ENCODE results near the gene TSPEAR.
"Not testable (repeated sequence)": the region's sequence is repeated elsewhere in the genome, so short reads cannot be mapped to it uniquely, and the experiment has no call there.

The TSPEAR gene

DNA sequence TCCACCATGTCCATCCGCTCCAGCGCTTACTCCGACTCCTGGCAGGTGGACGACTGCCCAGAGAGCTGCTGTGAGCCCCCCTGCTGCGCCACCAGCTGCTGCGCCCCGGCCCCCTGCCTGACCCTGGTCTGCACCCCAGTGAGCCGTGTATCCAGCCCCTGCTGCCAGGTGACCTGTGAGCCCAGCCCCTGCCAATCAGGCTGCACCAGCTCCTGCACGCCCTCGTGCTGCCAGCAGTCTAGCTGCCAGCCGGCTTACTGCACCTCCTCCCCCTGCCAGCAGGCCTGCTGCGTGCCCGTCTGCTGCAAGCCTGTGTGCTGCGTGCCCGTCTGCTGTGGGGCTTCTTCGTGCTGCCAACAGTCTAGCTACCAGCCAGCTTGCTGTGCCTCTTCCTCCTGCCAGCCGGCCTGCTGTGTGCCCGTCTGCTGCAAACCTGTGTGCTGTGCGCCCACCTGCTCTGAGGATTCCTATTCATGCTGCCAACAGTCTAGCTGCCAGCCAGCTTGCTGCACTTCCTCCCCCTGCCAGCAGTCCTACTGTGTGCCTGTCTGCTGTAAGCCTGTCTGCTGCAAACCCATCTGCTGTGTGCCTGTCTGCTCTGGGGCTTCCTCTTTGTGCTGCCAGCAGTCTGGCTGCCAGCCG is 84.1 kb downstream of the TSPEAR start:
- DNase-seq (ENCODE audit: low read depth) = not testable (repeated sequence)

DNA sequence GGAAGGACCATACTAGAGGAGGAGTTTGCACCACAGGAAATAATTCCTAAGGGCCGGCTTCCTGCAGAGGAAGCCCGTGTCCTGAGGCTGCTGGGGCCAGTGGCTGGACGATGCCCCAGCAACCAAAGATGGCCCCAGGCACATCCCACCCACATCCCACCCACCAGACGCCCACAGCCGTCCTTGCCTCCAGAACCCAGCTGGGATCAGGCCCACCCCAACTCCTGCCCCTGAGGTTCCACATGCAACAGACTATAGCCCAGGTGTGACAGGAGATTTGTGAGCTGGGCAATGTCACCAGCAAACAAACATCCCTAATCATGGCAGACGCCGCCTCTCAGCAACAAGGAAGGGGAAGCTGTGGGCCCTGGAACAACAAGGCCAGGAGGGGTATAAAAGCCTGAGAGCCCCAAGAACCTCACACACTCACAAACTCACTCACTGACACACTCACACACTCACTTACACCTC is 84.7 kb downstream of the TSPEAR start, which contains the start of gene KRTAP10-9:
TSS of gene KRTAP10-9 (plus strand) at position 421 of the 471 bp plus-strand sequence. CDS start 79 bp downstream, outside the sequence.
- DNase-seq (ENCODE audit: low read depth) = no peak

DNA sequence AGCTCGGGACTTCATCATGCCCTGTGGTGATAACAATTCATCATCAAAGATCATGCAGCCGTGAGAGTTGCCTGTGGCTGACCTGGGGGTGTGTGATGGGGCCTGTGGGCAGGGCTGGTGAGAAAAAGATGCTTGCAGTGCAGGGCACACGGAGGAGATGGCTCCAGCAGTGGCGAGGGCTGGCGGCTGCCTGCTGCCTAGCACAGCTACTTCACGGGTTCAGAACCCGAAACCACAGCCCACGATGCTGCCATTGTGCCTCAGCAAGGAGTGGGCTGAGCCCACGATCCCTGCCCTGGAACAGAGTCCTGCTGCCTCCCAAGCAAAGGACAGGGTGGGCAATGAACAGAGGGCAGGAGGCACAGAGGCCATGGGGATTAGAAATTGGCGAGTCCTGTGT is 85.1 kb downstream of the TSPEAR start:
- no peak for DNase-seq (ENCODE audit: low read depth)

DNA sequence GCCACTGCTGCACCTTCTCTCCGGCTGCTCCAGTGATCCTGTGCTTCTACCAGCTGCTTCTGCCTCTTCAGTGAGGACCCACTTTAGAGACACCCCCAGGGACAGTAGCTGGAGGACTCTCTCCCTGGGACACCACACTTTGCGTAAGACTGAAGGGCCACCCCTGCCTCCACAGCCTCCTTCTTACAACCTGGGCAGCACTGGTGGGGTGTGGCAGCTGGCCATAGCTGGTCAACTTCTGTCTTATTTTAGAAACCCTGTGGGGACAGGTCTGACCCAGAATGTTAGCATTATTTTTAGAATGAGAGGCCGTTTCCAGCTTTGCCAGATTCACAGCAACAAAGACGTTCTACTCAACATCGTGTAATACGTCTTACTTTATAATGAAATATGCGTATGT is 85.6 kb downstream of the TSPEAR start:
- DNase-seq (ENCODE audit: low read depth) = no peak

DNA sequence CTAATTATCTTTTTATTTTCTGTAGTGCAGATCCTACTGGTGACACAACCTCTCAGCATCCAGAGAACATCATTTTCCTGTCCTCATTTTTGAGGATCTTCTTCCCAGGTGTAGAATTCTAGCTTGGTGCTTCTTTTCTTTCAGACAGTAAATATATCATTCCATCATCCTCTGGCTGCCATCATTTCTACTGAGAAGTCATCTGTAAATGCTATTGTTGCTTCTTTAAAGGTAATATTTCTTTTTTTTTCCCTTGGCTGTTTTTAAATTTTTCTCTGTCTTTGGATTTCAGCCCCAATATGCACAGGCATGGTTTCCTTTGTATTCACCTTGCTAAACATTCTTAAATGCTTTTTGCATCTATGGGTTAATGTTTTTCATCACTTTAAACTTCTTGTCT is 87.8 kb downstream of the TSPEAR start:
- DNase-seq (ENCODE audit: low read depth) = no peak

DNA sequence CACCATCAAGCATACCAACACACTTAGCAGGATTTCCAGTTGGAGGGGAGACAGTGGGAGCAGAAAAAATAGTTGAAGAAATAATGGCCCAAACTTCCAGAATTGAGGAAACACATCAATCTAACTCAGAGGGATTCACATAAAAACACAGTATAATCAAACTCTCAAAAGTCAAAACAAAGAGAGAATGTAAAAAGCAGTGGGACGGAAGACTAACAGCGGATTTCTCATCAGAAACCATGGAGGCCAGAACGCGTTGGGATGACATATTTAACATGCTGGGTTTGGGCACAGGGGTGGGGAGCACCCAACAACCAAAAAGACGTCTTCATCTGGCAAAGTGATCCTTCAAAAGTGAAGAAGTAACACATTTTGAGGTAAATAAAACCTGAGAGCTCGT is 91.5 kb downstream of the TSPEAR start:
- no peak for DNase-seq (ENCODE audit: low read depth)

DNA sequence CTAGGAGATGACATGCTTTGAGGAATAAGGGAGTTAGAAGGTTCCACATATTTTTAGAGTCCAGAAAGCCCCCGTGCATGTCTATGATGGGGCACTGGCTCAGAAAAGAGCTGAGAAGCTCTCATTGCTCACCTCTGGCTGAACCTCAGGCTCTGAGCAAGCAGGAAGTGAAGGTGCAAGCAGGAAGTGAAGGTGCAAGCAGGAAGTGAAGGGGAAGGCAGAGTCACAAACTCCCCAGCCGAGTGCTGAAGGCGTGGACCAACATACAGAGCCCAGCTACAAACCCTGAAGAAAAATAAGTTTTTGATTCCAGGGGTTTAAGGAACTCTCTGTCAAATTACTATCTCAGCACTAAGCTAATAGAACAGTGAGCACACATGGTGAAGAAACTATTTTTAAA is 92.5 kb downstream of the TSPEAR start:
- DNase-seq (ENCODE audit: low read depth) = no peak

DNA sequence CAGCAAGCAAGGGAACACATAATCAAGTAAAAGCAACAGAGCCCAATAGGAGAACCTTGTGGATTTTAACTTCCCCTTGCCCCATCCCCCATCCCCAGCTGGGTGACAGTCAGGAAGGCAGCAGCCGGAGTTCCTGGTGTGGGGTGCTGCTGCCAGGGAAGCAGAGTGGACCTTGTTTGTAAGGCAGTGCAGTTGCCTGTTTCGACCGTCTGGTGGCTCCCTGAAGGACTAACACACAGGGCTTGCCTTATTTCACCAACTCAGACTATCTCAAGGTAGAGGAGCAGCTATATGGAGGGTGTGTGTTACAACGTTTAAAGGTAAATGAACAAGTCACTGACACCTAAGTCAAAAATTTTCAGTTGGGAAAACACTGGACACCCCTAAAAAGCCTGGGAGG is 92.9 kb downstream of the TSPEAR start:
- DNase-seq (ENCODE audit: low read depth) = no peak

DNA sequence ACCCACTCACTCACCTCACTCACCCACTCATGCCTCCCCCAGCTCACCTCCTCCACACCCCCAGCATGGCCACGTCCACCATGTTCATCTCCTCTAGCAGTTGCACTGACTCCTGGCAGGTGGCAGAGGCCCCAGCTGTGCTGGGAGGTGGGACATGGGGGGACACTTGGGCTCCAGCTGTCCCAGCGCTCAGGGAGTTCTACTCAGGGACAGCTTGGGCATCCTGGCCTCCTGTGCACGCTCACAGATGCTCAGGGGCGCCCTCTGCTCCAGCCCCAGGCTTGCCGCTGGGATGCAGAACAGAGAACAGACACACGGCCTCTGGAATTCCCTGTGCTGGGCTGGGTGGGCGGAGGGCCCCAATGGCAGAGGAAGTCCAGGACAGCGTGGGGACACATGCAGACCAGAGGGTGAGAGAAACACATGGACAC is 94.3 kb downstream of the TSPEAR start:
- no peak for DNase-seq (ENCODE audit: low read depth)

DNA sequence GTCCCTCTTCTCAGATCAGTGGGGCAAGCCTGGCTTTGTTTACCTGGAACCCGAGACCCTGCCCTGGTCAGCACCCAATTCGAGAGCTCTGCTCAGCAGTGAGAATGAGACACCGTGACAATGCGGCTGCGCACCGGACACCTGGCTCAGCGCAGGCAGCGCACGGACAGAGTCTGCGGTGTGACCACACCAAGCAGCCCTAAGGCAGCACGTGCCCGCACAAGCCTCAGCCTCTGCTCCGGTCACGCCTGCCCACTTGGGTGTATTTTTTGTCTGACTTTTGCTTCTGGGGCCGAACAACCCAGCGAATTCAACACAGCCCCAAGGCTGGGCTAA is 94.8 kb downstream of the TSPEAR start:
- no peak for DNase-seq (ENCODE audit: low read depth)

DNA sequence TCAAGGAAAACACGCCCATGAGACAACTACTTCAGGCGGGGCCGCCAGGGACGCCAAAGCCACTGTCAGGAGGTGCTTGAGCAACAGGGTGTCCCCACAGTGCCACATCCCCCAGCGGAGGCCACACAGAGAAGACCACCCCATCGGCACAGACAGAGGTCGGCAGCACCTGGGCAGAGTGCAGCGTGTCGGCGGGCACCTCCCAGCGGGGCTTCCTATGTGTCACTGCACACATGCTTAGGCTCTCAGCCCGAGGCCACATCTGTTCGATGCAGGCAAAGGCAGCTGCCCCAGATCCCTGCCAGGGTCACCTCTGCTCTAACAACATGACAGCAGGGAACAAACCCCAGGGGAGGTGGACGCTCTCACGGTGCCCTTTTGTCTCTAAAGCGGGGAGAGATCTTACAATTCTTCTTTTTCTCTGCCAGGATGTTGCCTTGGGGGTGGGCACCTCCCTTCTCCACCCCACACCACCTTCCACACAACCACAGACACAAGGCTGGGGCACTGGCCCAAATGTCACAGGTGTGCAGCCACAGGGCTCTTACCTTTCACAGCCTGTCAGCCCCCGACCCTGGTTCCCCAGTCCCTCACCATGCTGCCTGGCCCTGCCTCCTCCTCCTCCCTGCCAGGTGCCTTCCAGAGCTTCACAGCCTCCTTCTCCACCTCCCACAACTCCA is 95.3 kb downstream of the TSPEAR start:
- DNase-seq (ENCODE audit: low read depth) = no peak

DNA sequence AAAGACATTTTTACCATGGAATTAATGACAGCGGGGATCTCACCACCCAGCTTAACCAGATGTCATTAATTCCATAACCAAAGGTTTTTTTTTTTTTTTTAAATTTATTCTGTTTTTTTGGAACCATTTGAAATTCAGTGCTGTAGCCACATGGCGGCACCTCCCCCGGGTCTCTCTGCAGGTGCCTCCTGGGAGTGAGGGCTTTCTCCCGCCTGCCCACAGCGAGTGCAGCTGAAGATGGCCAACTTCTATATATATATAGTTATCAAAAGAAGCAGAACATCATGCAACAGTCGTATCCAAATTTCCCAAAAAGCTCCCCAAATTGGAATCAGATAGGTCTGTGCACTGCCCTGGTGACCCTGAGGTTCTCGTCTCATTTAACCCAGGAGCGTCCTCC is 95.9 kb downstream of the TSPEAR start:
- no peak for DNase-seq (ENCODE audit: low read depth)

DNA sequence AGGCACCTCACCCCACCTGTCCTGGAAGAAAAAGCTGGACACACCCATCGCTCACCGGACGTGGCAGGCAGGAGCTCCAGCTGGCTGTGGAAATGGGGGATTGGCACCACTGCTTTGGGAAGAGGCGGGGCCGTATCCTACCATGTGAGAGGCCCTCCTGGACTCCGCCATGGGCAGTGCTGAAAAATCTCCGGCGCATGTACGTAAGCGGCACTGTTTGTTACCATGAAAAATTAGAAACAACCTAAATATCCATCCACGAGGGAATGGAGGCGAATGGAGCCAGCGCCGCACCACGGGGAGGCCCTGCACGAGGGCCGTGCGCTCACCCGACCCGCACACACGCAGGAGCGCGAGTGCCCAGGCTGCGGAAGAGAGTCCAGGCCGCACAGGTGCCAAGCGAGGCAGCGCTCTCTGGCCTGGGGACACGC is 96.4 kb downstream of the TSPEAR start:
- DNase-seq (ENCODE audit: low read depth) = no peak

DNA sequence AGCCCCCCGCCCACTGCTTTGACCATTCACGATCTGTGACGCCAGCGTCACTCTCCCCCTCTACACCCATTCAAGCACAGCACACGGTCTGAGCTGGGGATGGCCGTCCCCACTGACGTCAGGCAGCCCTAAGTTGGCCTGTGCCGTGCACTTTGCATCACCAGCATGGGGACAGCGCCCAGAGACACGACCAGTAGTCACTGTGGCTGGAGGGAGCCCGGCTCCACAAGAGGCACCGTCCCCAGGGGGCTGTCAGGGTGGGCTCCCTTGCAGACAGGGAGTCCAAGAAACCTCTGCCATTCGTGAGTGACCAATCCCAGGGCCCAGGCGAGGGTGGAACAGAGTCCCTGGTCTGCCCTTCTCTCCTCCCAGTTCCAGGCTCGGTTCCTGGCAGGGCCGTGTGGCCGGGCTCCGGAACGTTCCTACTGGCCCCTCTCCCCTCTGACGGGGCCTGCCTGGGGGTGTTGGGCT is 97.2 kb downstream of the TSPEAR start:
- DNase-seq (ENCODE audit: low read depth) = no peak

DNA sequence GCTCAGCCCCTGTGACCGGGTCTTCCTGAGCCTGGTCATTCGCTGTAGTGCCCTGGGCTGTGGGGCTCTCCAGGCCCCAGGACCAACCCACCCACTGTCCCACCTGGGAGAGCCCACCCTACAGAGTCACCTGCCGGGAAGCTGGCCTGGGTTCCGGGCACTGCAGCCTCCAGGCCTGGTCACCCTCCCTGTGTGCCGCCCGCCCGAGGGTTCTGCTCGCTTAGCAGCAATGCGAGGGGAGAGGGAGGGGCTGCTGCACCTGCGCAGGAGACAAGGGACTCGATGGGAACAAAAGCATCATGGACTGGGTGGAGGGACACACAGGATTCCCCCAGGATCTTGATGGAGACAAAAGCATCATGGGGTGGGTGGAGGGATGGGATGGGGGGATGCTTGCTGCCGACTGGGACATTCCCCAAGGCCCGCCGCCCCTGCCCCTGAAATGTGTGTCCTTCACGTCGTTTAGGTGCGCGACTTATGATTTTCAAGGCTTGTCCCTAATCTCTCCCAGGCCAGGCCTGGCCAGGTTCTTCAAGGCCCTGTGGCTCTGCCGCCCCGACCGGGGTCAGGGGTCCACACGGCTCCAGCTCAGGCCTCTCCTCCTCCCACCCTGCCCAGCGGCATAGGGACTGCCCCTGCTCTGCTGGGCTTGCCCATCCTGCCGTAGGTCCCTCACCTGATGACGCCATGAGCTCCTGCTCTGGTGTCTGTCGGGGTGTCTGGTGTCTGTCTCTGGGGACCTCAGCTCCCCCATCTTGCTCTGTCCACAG is 97.8 kb downstream of the TSPEAR start:
- DNase-seq (ENCODE audit: low read depth) = no peak

DNA sequence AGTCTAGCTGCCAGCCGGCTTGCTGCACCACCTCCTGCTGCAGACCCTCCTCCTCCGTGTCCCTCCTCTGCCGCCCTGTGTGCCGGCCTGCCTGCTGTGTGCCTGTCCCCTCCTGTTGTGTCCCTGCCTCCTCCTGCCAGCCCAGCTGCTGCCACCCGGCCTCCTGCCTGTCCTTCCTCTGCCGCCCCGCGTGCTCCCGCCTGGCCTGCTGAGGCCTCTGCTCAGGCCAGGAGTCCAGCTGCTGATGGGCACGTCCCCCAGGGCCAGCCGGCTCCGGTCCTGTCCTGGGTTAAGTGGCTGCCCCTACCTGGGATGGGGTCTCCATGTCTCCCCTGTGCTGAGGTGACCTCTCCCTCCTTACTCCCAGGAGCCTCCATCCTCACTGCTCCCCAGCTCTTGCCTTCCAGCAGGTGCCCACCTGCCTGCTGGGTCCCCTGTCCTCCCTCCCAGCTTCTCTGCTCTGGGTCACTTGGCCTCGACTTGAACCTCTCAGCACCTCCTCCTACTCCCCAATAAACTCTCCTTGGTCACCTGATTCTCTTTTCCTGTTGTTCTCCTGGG is 98.6 kb downstream of the TSPEAR start:
- DNase-seq (ENCODE audit: low read depth) = no peak

DNA sequence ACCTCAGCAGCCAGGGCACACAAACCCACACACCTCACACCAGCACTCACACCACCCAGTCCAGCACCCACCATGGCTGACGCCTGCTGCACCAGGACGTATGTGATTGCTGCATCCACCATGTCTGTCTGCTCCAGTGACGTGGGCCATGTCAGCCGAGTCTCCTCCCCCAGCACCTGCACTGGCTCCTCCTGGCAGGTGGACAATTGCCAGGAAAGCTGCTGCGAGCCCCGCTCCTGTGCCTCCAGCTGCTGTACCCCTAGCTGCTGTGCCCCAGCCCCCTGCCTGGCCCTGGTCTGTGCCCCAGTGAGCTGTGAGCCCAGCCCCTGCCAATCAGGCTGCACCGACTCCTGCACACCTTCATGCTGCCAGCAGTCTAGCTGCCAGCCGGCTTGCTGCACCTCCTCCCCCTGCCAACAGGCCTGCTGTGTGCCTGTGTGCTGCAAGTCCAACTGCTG is 99.3 kb downstream of the TSPEAR start, which contains the start of gene KRTAP10-8:
TSS of gene KRTAP10-8 (plus strand) at position 51 of the 458 bp plus-strand sequence. CDS start at position 73, 22 bp downstream.
- DNase-seq (ENCODE audit: low read depth) = no peak

DNA sequence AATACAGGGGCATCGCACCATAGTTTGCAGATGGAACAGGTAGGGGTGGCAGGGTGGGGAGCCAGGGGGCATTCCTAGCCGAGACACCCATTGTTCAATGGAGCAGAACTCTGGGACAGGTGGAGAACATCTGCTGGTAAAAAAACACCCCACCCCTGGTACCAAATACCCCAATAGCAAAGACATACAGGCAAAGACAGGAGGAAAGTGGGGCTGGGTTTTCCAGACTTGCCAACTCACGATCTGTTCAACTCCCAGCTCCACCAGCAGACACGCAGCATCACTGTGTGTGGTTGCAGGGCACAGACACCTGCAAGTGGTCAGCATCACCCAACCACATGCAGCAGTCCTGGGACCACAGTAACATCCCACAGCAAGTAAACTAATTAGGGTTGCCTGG is 99.8 kb downstream of the TSPEAR start:
- no peak for DNase-seq (ENCODE audit: low read depth)

DNA sequence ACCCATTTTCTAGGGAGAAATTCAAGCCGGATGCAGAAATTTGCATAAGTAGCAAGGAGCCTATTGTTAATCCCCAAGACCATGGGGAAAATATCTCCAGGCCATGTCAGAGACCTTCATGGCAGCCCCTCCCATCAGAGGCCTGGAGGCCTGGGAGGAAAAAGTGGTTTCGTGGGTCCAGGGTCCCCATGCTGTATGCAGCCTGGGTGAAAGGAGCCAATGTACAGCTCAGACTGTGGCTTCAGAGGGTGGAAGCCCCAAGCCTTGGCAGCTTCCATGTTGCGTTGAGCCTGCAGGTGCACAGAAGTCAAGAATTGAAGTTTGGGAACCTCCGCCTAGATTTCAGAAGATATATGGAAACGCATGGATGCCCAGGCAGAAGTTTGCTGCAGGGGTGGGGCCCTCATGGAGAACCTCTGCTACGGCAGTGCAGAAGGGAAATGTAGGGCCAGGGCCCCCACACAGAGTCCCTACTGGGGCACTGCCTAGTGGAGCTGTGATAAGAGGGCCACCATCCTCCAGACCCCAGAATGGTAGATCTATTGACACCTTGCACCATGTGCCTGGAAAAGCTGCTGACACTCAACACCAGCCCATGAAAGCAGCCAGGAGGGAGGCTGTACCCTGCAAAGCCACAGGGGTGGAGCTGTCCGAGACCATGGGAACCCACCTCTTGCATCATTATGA is 101.1 kb downstream of the TSPEAR start:
- not testable (repeated sequence) for DNase-seq (ENCODE audit: low read depth)

DNA sequence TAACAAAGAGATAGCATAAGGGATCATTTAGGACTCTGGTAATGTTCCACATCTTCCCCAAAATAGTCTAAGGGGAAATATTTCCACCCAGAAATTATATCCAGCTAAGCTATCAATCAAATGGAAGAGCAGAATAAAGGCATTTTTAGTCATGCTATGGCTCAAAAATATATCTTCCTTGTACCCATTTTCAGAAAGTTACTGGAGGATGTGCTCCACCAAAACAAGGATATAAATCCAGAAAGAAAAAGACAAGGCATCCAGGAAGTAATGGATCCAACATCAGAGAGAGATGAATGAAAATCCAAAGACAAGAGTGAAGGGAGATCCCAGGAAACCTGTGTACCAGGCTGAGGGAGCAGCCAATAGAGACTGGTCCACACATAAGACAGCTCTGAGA is 102.2 kb downstream of the TSPEAR start:
- DNase-seq (ENCODE audit: low read depth) = no peak

DNA sequence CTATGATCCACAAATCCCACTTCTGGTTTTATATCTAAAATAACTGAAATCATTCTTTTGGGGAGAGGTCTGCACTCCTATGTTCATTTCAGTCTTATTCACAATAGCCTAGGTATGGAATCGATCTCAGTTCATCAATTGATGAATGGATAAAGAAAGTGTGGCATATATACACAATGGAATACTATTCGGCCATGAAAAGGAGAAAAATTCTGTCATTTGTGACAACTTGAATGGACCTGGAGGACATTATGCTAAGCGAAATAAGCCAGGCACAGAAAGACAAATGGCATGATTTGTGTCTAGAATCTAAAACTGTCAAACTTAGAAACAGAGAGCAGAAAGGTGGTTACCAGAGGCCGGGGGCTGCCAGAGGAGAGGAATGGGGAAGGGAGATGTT is 104.9 kb downstream of the TSPEAR start:
- no peak for DNase-seq (ENCODE audit: low read depth)

DNA sequence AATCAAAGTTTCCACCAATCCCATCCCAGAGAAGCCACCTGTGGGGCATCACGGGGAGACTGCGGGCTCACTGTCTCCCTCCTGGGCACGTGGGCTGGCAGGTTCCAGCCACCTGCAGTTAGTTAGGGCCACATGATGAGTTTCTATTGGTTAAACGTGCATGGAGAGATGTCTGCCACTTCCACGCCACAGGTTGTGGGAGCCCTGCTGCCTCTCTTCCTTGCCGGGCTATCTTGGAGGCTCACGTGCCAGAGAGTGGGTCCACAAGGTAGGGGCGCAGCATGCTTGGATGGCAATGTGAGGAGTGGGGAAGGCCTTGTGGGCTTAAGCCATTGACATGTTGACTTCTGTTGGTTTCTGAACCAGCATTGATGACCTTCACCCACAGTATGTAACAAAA is 107.5 kb downstream of the TSPEAR start:
- no peak for DNase-seq (ENCODE audit: low read depth)
